Sigmoid colon (tissue), 7 donors: ENCODE measurements around the gene JHY. TPM values are rescaled to one million over a fixed set of nuclear protein-coding genes. Genes with fewer than 3 reads are reported as not detected.

Experiments used
- DNase-seq: peaks from one replicate; pipeline ENCODE4 v3.0.0-alpha.2; 2019
- H3K27ac ChIP-seq, 4 donors: fragments of 200-600 bp; sonication (generic); one replicate each; pipeline ENCODE4 v1.5.1; 2016 to 2019; ENCODE audit warnings: mild to moderate bottlenecking in 1 of 4
- H3K27me3 ChIP-seq, 3 donors: fragments of 200-600 bp; sonication (generic); one replicate each; pipeline ENCODE4 v1.5.1; 2019; ENCODE audit warnings: mild to moderate bottlenecking in 1 of 3
- H3K36me3 ChIP-seq, 4 donors: fragments of 200-600 bp; sonication (generic); one replicate each; pipeline ENCODE4 v1.5.1; 2016 to 2019
- H3K4me1 ChIP-seq, 4 donors: fragments of 200-600 bp; sonication (generic); one replicate each; pipeline ENCODE4 v1.5.1; 2017 to 2019
- H3K4me3 ChIP-seq, 4 donors: fragments of 200-600 bp; sonication (generic); one replicate each; pipeline ENCODE4 v1.5.1; 2017 to 2019; ENCODE audit warnings: mild to moderate bottlenecking in 2 of 4, moderate library complexity in 1 of 4
- H3K9me3 ChIP-seq, 4 donors: fragments of 200-600 bp in 3 of 4; sonication (generic) in 3 of 4; one replicate each; pipeline versions ENCODE4 v1.5.1 to v1.6.1; 2013 to 2019
- CTCF ChIP-seq, 4 experiments: fragments of 450-650 bp in 3 of 4; fragments of 200-600 bp in 1 of 4; IDR thresholded peaks; one replicate each; pipeline ENCODE4 v1.5.1; 2016 to 2019; ENCODE audit warnings: antibody characterized with exemption in 4 of 4, mild to moderate bottlenecking in 3 of 4, moderate library complexity in 2 of 4
- EP300 ChIP-seq, 4 donors: sonication (generic); formaldehyde crosslinking; IDR thresholded peaks; one replicate each; pipeline ENCODE4 v1.6.1; 2017; ENCODE audit warnings: antibody characterized with exemption in 4 of 4
- POLR2A ChIP-seq, 2 donors: fragments of 450-650 bp; IDR thresholded peaks; one replicate each; pipeline ENCODE4 v1.6.1; 2016; ENCODE audit warnings: antibody characterized with exemption in 2 of 2, mild to moderate bottlenecking in 2 of 2, moderate library complexity in 2 of 2
- POLR2AphosphoS5 ChIP-seq, 4 donors: sonication (generic); formaldehyde crosslinking; IDR thresholded peaks; one replicate each; pipeline ENCODE4 v1.6.1; 2017; ENCODE audit warnings: antibody characterized with exemption in 4 of 4
- WGBS, 2 donors: extraction: QIAGEN DNeasy Blood & Tissue Kit; methylation state at CpG; one replicate each; pipeline ENCODE4 v1.1.7; 2013; 5-methylcytosine and 5-hydroxymethylcytosine counted together
- intact Hi-C: fragments of 100-400 bp; cut with DNase I; formaldehyde crosslinking; loops from one replicate; pipeline ENCODE4 v1.15.1; 2023
- polyA plus RNA-seq, 3 donors: library from polyadenylated mRNA; stranded (reverse); fragments of 200-250 nt; gene quantifications; one replicate each; pipeline ENCODE4 v1.2.3, GENCODE V29; 2013
- total RNA-seq, 4 donors: library from RNA; depleted of rRNA; stranded (reverse); fragments of >200 nt; gene quantifications; one replicate each; pipeline ENCODE4 v1.1.0, GENCODE V29; 2016
- donor health status: healthy with polysubstance abuse.
- donor health status: Bipolar disorder and iron deficiency.
- donor health status: healthy.

Gene JHY
- total and polyA plus RNA-seq, 7 donors: 0.46 to 8.9 (median 5.8) TPM

GRCh38 chr11:122922893-122923292 lies 40.3 kb downstream of the JHY start:
- H3K9me3 ChIP-seq: no peaks in the 10 kb centered on the region
- intact Hi-C loops: no loop called here
- no peak overlapping the region for H3K4me3 ChIP-seq
- H3K27ac ChIP-seq: peak overlapping the region in 2 of 4 donors; percentile 51 to 66
- no peaks in the 10 kb centered on the region for H3K27me3 ChIP-seq
- WGBS, 2 donors: 86 to 90% methylated on average over 4 of the region's 4 CpGs
- TF ChIP-seq POLR2A (IDR thresholded peaks at IDR 0.05) (no peak), CTCF (IDR thresholded peaks at IDR 0.05) (no peak), EP300 (IDR thresholded peaks at IDR 0.05) (no peak), POLR2AphosphoS5 (IDR thresholded peaks at IDR 0.05) (no peak)
- H3K36me3 ChIP-seq: no peaks in the 10 kb centered on the region
- peaks cover 0 to 11% (median 6%) of the 10 kb centered on the region in 4 donors for H3K4me1 ChIP-seq
- DNase-seq: no peak

- Histone ChIP-seq H3K9me3 (no peaks in the 10 kb centered on the region), H3K4me3 (no peak overlapping the region), H3K27me3 (no peaks in the 10 kb centered on the region), H3K4me1 (peaks cover 0 to 11% (median 6%) of the 10 kb centered on the region in 4 donors), H3K36me3 (no peaks in the 10 kb centered on the region), H3K27ac (peak overlapping the region in 2 of 4 donors; percentile 51 to 66)
- TF ChIP-seq EP300 (IDR thresholded peaks at IDR 0.05) (no peak), POLR2AphosphoS5 (IDR thresholded peaks at IDR 0.05) (peak in 1 of 4 donors; percentile 60)
- DNase-seq: no peak
- WGBS, 2 donors: 69 to 72% methylated on average over 2 of the region's 2 CpGs
- intact Hi-C loops: no loop called here
These were observed 40.7 kb downstream of the JHY start for GRCh38 chr11:122923302-122923701.

GRCh38 chr11:122931510-122931909 lies 49.0 kb downstream of the JHY start:
- TF ChIP-seq EP300 (IDR thresholded peaks at IDR 0.05): no peak
- Histone ChIP-seq H3K36me3 (peaks cover 0 to 7% (median 0%) of the 10 kb centered on the region in 4 donors), H3K27ac (no peak overlapping the region), H3K9me3 (no peaks in the 10 kb centered on the region), H3K27me3 (no peaks in the 10 kb centered on the region), H3K4me1 (no peaks in the 10 kb centered on the region), H3K4me3 (no peak overlapping the region)
- intact Hi-C loops: no loop called here
- WGBS, 2 donors: 76 to 78% methylated on average over 6 of the region's 6 CpGs
- no peak for DNase-seq

GRCh38 chr11:122933416-122933815 lies 50.9 kb downstream of the JHY start:
- no peaks in the 10 kb centered on the region for H3K27me3 ChIP-seq
- no peak for TF ChIP-seq POLR2A (IDR thresholded peaks at IDR 0.05)
- TF ChIP-seq POLR2AphosphoS5 (IDR thresholded peaks at IDR 0.05): no peak
- no peak for TF ChIP-seq EP300 (IDR thresholded peaks at IDR 0.05)
- no peak for TF ChIP-seq CTCF (IDR thresholded peaks at IDR 0.05)
- intact Hi-C loops: no loop called here
- H3K9me3 ChIP-seq: no peaks in the 10 kb centered on the region
- no peak overlapping the region for H3K4me3 ChIP-seq
- no peaks in the 10 kb centered on the region for H3K4me1 ChIP-seq
- WGBS, 2 donors: 62 to 63% methylated on average over 2 of the region's 2 CpGs
- no peak for DNase-seq
- peaks cover 0 to 7% (median 0%) of the 10 kb centered on the region in 4 donors for H3K36me3 ChIP-seq
- H3K27ac ChIP-seq: peak overlapping the region in 1 of 4 donors; percentile 4

- DNase-seq: no peak
- WGBS, 2 donors: 82 to 85% methylated on average over 3 of the region's 3 CpGs
- no peaks in the 10 kb centered on the region for H3K9me3 ChIP-seq
- H3K4me1 ChIP-seq: no peaks in the 10 kb centered on the region
- intact Hi-C loops: no loop called here
- no peak overlapping the region for H3K27ac ChIP-seq
- H3K27me3 ChIP-seq: no peaks in the 10 kb centered on the region
- TF ChIP-seq POLR2AphosphoS5 (IDR thresholded peaks at IDR 0.05) (no peak), POLR2A (IDR thresholded peaks at IDR 0.05) (no peak), CTCF (IDR thresholded peaks at IDR 0.05) (no peak), EP300 (IDR thresholded peaks at IDR 0.05) (no peak)
- H3K36me3 ChIP-seq: peaks cover 0 to 7% (median 0%) of the 10 kb centered on the region in 4 donors
- no peak overlapping the region for H3K4me3 ChIP-seq
These were observed 55.4 kb downstream of the JHY start for GRCh38 chr11:122937983-122938382.

- TF ChIP-seq POLR2A (IDR thresholded peaks at IDR 0.05) (no peak), EP300 (IDR thresholded peaks at IDR 0.05) (no peak), POLR2AphosphoS5 (IDR thresholded peaks at IDR 0.05) (no peak), CTCF (IDR thresholded peaks at IDR 0.05) (no peak)
- H3K9me3 ChIP-seq: no peaks in the 10 kb centered on the region
- H3K36me3 ChIP-seq: peaks cover 0 to 7% (median 0%) of the 10 kb centered on the region in 4 donors
- 96 to 98% methylated on average over 2 of the region's 2 CpGs for WGBS, 2 donors
- no peak overlapping the region for H3K27ac ChIP-seq
- no peak for DNase-seq
- H3K27me3 ChIP-seq: no peaks in the 10 kb centered on the region
- intact Hi-C loops: no loop called here
- no peak overlapping the region for H3K4me3 ChIP-seq
- no peaks in the 10 kb centered on the region for H3K4me1 ChIP-seq
These were observed 56.0 kb downstream of the JHY start for GRCh38 chr11:122938557-122938956.
